Adrenal gland (tissue), 12 donors: ENCODE results near the gene E2F8. TPM values are rescaled to one million over a fixed set of nuclear protein-coding genes. Genes with fewer than 3 reads are reported as not detected.

Experiments
- DNase-seq, 7 donors: peaks; one replicate each; pipeline ENCODE4 v3.0.0-alpha.2; 2019 to 2020
- H3K27ac ChIP-seq, 5 donors: fragments of 200-600 bp; sonication (generic) in 4 of 5; 1 replicate in 3 of 5; 2 replicates in 2 of 5; pipeline versions ENCODE4 v1.5.1 to v1.8.0; 2016 to 2020; ENCODE audit warnings: mild to moderate bottlenecking in 1 of 5
- H3K27me3 ChIP-seq: fragments of 200-600 bp; 2 replicates; pipeline ENCODE4 v1.8.0; 2021
- H3K36me3 ChIP-seq, 2 donors: fragments of 200-600 bp; replicated peaks in 1 of 2; 1 replicate in 1 of 2; 2 replicates in 1 of 2; pipeline versions ENCODE4 v1.5.1 to v1.8.0; 2018 to 2022
- H3K4me1 ChIP-seq, 2 donors: fragments of 200-600 bp; replicated peaks in 1 of 2; 1 replicate in 1 of 2; 2 replicates in 1 of 2; pipeline versions ENCODE4 v1.5.1 to v1.8.0; 2018 to 2021
- H3K4me3 ChIP-seq, 4 donors: fragments of 200-600 bp; sonication (generic) in 3 of 4; one replicate each; pipeline ENCODE4 v1.5.1; 2016 to 2018
- H3K9me3 ChIP-seq, 3 donors: fragments of 200-600 bp; sonication (generic) in 1 of 3; replicated peaks in 1 of 3; 1 replicate in 2 of 3; 2 replicates in 1 of 3; pipeline versions ENCODE4 v1.5.1 to v1.8.0; 2016 to 2021
- POLR2A ChIP-seq, 2 donors: fragments of 450-650 bp; IDR thresholded peaks; one replicate each; pipeline ENCODE4 v1.6.1; 2017; ENCODE audit warnings: antibody characterized with exemption in 2 of 2, mild to moderate bottlenecking in 2 of 2, moderate library complexity in 1 of 2
- WGBS, 4 donors: extraction: QIAGEN DNeasy Blood & Tissue Kit in 2 of 4; methylation state at CpG; one replicate each; pipeline versions ENCODE4 v1.1.5 to v1.1.7; 2013 to 2017; 5-methylcytosine and 5-hydroxymethylcytosine counted together
- intact Hi-C, 2 donors: fragments of 100-400 bp; cut with DNase I; formaldehyde crosslinking; loops; one replicate each; pipeline versions ENCODE4 v1.14.1 to v1.15.0; 2022 to 2023
- polyA plus RNA-seq, 3 donors: library from polyadenylated mRNA; stranded (reverse); fragments of 200-250 nt in 2 of 3; fragments of 350-450 nt in 1 of 3; fragmentation: Illumina TruSeq in 1 of 3; extraction: RNeasy Lipid Tissue Mini Kit (QIAGEN cat#74804) in 1 of 3; gene quantifications; one replicate each; pipeline ENCODE4 v1.2.3, GENCODE V29; 2013 to 2014
- total RNA-seq, 9 donors: library from RNA; depleted of rRNA in 4 of 9; stranded (reverse); fragments of >200 nt in 4 of 9; fragments of 120-200 nt in 1 of 9; fragmentation: NEBNext Ultra II Directional in 1 of 9; extraction: Animal tissue kit (Norgen Biotek cat#: 25700) in 1 of 9; gene quantifications; one replicate each; pipeline versions ENCODE4 v1.1.0 to v1.2.4, GENCODE V29; 2013 to 2023
- TF ChIP-seq, protein P1 (sequence below), 6 experiments: fragments of 450-650 bp in 4 of 6; fragments of 200-600 bp in 2 of 6; sonication (generic) in 1 of 6; IDR thresholded peaks; 1 replicate in 5 of 6; 2 replicates in 1 of 6; pipeline versions ENCODE4 v1.5.1 to v1.8.0; 2016 to 2021; ENCODE audit warnings: antibody characterized with exemption in 6 of 6, mild to moderate bottlenecking in 2 of 6, moderate library complexity in 1 of 6
- donor health status: healthy with polysubstance abuse.
- donor health status: Bipolar disorder and iron deficiency.
- donor health status: DM: yes; HTN: yes; CAD: no.
- donor health status: DM: no; HTN: no; CAD: no.
- donor health status: DM: no; HTN: no; CAD: no.
- donor health status: DM: yes; HTN: yes; CAD: no.

Gene E2F8
- total and polyA plus RNA-seq, 12 donors = 0.07 to 4.4 (median 0.47) TPM; not detected in 2

DNA sequence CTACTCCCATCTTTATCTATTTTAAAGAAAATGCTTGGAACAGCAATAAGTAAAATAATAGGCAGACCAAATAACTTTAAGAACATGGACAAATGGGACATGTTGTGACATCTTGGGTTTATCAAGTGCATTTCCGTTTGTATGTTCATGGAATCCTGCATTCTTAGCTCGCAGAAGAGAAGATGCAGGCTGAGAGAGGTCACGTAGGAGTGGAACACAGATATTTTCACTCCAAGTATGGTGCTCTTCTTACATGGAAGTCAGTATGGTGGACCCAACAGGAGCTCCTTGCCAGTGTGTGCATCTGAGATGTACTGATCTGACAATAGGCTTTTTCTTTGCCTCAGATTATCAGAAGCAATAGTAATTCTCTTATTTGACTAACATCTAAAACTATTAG lies 1.7 kb downstream of the E2F8 start:
- DNase-seq = no peak
- H3K27ac ChIP-seq = no peak overlapping the region
- peaks cover 9 to 24% of the 10 kb centered on the region in 2 donors for H3K4me1 ChIP-seq
- no peak overlapping the region for H3K4me3 ChIP-seq
- no peaks in the 10 kb centered on the region for H3K36me3 ChIP-seq
- no peaks in the 10 kb centered on the region for H3K9me3 ChIP-seq
- peaks cover 30% of the 10 kb centered on the region for H3K27me3 ChIP-seq
- 90 to 96% (median 94%) methylated on average over 3 of the region's 3 CpGs for WGBS, 4 donors
- TF ChIP-seq, protein P1, sequence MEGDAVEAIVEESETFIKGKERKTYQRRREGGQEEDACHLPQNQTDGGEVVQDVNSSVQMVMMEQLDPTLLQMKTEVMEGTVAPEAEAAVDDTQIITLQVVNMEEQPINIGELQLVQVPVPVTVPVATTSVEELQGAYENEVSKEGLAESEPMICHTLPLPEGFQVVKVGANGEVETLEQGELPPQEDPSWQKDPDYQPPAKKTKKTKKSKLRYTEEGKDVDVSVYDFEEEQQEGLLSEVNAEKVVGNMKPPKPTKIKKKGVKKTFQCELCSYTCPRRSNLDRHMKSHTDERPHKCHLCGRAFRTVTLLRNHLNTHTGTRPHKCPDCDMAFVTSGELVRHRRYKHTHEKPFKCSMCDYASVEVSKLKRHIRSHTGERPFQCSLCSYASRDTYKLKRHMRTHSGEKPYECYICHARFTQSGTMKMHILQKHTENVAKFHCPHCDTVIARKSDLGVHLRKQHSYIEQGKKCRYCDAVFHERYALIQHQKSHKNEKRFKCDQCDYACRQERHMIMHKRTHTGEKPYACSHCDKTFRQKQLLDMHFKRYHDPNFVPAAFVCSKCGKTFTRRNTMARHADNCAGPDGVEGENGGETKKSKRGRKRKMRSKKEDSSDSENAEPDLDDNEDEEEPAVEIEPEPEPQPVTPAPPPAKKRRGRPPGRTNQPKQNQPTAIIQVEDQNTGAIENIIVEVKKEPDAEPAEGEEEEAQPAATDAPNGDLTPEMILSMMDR (IDR thresholded peaks at IDR 0.05) = no peak
- no peak for TF ChIP-seq POLR2A (IDR thresholded peaks at IDR 0.05)
- intact Hi-C loops = no loop called here

DNA sequence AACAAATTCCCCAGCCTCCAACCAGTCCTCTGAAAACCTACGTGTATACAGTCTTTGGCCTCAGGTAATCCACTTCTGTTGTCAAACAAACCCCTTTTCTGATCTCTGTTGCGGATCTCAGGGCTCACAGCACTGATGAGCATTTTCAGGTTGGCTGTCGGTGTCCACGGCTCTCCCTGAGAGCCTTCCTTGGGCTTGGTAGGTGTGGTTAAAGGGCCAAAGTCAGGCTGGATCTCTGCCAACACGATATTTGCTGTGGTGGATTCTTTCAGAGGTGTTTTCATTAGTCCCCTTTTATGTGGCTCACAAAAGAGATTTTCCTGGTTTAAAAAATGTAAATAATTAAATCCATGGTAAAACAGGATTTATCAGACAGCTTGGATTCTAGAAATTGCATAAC lies 2.9 kb downstream of the E2F8 start:
- H3K4me1 ChIP-seq = peaks cover 9 to 24% of the 10 kb centered on the region in 2 donors
- TF ChIP-seq, protein P1 (IDR thresholded peaks at IDR 0.05) = no peak
- no peak for TF ChIP-seq POLR2A (IDR thresholded peaks at IDR 0.05)
- peaks cover 28% of the 10 kb centered on the region for H3K27me3 ChIP-seq
- DNase-seq = no peak
- intact Hi-C loops = no loop called here
- no peak overlapping the region for H3K4me3 ChIP-seq
- no peaks in the 10 kb centered on the region for H3K36me3 ChIP-seq
- no peak overlapping the region for H3K27ac ChIP-seq
- WGBS, 4 donors = 86 to 88% (median 87%) methylated on average over 5 of the region's 5 CpGs
- H3K9me3 ChIP-seq = no peaks in the 10 kb centered on the region

DNA sequence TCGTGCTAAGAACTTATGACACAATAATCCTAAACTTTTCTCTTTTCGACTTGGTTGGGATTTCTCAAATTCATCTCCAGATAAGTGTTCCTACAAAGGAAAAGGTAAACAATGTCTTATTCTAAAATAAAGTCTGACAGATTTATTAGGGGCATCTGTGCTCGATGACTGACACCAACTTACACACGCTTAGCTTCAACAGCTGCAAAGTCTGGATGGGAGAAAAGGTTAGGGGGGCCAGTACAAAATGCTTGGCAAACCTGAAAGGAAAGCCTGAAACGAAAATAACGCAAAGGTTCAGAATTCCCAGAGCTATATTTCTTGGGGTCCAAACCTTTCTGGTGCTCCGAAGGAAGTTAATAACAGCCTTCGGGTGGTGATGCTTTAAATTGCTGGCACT lies 3.4 kb downstream of the E2F8 start:
- intact Hi-C loops = no loop called here
- Histone ChIP-seq H3K36me3 (no peaks in the 10 kb centered on the region), H3K4me3 (no peak overlapping the region), H3K4me1 (peaks cover 9 to 22% of the 10 kb centered on the region in 2 donors), H3K27ac (no peak overlapping the region), H3K27me3 (peaks cover 24% of the 10 kb centered on the region), H3K9me3 (no peaks in the 10 kb centered on the region)
- TF ChIP-seq, protein P1 (IDR thresholded peaks at IDR 0.05) = no peak
- no peak for TF ChIP-seq POLR2A (IDR thresholded peaks at IDR 0.05)
- 86 to 94% (median 92%) methylated on average over 8 of the region's 8 CpGs for WGBS, 4 donors
- DNase-seq = no peak

DNA sequence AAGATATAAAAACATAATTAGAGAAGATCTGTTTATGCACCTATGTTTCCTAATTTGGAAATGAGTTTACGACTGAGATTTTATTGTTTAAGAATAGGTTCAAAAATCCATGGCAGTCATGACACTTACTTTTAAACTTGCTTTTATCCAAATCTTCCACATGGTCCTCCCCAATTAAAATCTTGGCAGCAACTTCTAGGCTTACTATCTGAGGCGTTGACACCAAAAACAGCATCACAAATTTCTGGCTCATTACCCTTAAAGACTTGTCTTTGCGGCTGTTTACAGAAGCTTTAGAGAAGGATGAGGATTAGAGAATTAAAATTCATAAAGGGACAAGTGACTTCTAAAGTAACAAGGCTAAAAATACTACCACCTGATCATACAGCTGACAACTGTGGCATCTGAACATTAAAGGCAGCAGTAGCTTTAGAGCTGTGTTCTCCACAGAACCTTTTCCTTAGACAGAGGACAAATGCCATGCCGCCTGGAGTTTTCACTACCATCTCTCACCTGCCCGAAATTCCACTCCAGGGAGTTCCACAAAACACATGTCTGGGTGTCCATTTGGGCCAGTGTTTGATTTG lies 6.4 kb downstream of the E2F8 start:
- intact Hi-C loops = no loop called here
- Histone ChIP-seq H3K9me3 (no peaks in the 10 kb centered on the region), H3K27ac (no peak overlapping the region), H3K36me3 (no peaks in the 10 kb centered on the region), H3K27me3 (peaks cover 8% of the 10 kb centered on the region), H3K4me3 (no peak overlapping the region), H3K4me1 (no peaks in the 10 kb centered on the region)
- DNase-seq = no peak
- WGBS, 4 donors = 97 to 99% (median 98%) methylated on average over 5 of the region's 5 CpGs
- TF ChIP-seq, protein P1 (IDR thresholded peaks at IDR 0.05) = no peak
- no peak for TF ChIP-seq POLR2A (IDR thresholded peaks at IDR 0.05)
